ENCODE measurements around the gene RUNX3. TPM values are rescaled to one million over a fixed set of nuclear protein-coding genes. Genes with fewer than 3 reads are reported as not detected.

RUNX3 gene
- total RNA-seq, 2 donors from 2014 or later, result 254 to 298 TPM

- Mint-ChIP-seq H3K27me3 (ENCODE audit: low read depth) (no peaks in the 10 kb centered on the region), H3K4me3 (no peak overlapping the region), H3K9me3 (no peaks in the 10 kb centered on the region), H3K36me3 (ENCODE audit: insufficient read depth in 2 of 2) (peaks cover 10 to 34% of the 10 kb centered on the region in 2 donors), H3K27ac (peak overlapping the region; percentile 77), H3K4me1 (ENCODE audit: low read depth) (peaks cover 64% of the 10 kb centered on the region)
- DNase-seq (no peak), ATAC-seq (replicated peaks in 1 of 2) (no peak)
Measured at GRCh38 chr1:24917327-24918074, 12.6 kb downstream of the RUNX3 start.

- no peaks in the 10 kb centered on the region for H3K9me3 Mint-ChIP-seq
- no peak for DNase-seq
- no peaks in the 10 kb centered on the region for H3K27me3 Mint-ChIP-seq (ENCODE audit: low read depth)
- peaks cover 16 to 38% of the 10 kb centered on the region in 2 donors for H3K36me3 Mint-ChIP-seq (ENCODE audit: insufficient read depth in 2 of 2)
- H3K4me1 Mint-ChIP-seq (ENCODE audit: low read depth), result peaks cover 63% of the 10 kb centered on the region
- H3K27ac Mint-ChIP-seq, result no peak overlapping the region
- no peak overlapping the region for H3K4me3 Mint-ChIP-seq
- no peak for ATAC-seq (replicated peaks in 1 of 2)
Measured at GRCh38 chr1:24915816-24916602, 14.1 kb downstream of the RUNX3 start.

GRCh38 chr1:24914226-24915069, 15.6 kb downstream of the RUNX3 start:
- DNase-seq (no peak), ATAC-seq (replicated peaks in 1 of 2) (no peak)
- peak overlapping the region; percentile 79 for H3K27ac Mint-ChIP-seq
- peak overlapping the region; percentile 15 to 24 for H3K4me3 Mint-ChIP-seq
- H3K4me1 Mint-ChIP-seq (ENCODE audit: low read depth), result peaks cover 60% of the 10 kb centered on the region
- H3K9me3 Mint-ChIP-seq, result no peaks in the 10 kb centered on the region
- H3K36me3 Mint-ChIP-seq (ENCODE audit: insufficient read depth in 2 of 2), result peaks cover 21 to 28% of the 10 kb centered on the region in 2 donors
- no peaks in the 10 kb centered on the region for H3K27me3 Mint-ChIP-seq (ENCODE audit: low read depth)

GRCh38 chr1:24913616-24914225, 16.4 kb downstream of the RUNX3 start:
- peaks cover 59% of the 10 kb centered on the region for H3K4me1 Mint-ChIP-seq (ENCODE audit: low read depth)

GRCh38 chr1:24913274-24913604, 16.8 kb downstream of the RUNX3 start:
- H3K4me3 Mint-ChIP-seq, result peak overlapping the region in 1 of 2 donors; percentile 41
- peaks cover 55% of the 10 kb centered on the region for H3K4me1 Mint-ChIP-seq (ENCODE audit: low read depth)
- ATAC-seq (replicated peaks in 1 of 2) (no peak), DNase-seq (no peak)
- H3K27ac Mint-ChIP-seq, result peak overlapping the region; percentile 94
- no peaks in the 10 kb centered on the region for H3K27me3 Mint-ChIP-seq (ENCODE audit: low read depth)
- H3K9me3 Mint-ChIP-seq, result no peaks in the 10 kb centered on the region
- peaks cover 23 to 33% of the 10 kb centered on the region in 2 donors for H3K36me3 Mint-ChIP-seq (ENCODE audit: insufficient read depth in 2 of 2)

More at GRCh38 chr1:24913616-24914225, 16.4 kb downstream of the RUNX3 start:
- Mint-ChIP-seq H3K27ac (peak overlapping the region; percentile 94), H3K27me3 (ENCODE audit: low read depth) (no peaks in the 10 kb centered on the region), H3K36me3 (ENCODE audit: insufficient read depth in 2 of 2) (peaks cover 24 to 33% of the 10 kb centered on the region in 2 donors), H3K4me3 (peak overlapping the region in 1 of 2 donors; percentile 41), H3K9me3 (no peaks in the 10 kb centered on the region)
- DNase-seq, result no peak
- ATAC-seq (replicated peaks in 1 of 2), result no peak

- peaks cover 28 to 36% of the 10 kb centered on the region in 2 donors for H3K36me3 Mint-ChIP-seq (ENCODE audit: insufficient read depth in 2 of 2)
- H3K4me1 Mint-ChIP-seq (ENCODE audit: low read depth), result peaks cover 57% of the 10 kb centered on the region
Measured at GRCh38 chr1:24912376-24913273, 17.5 kb downstream of the RUNX3 start.

GRCh38 chr1:24911651-24912155, 18.4 kb downstream of the RUNX3 start:
- Mint-ChIP-seq H3K27ac (peak overlapping the region; percentile 85), H3K4me3 (peak overlapping the region; percentile 47 to 70), H3K9me3 (no peaks in the 10 kb centered on the region), H3K36me3 (ENCODE audit: insufficient read depth in 2 of 2) (peaks cover 30 to 36% of the 10 kb centered on the region in 2 donors), H3K4me1 (ENCODE audit: low read depth) (peaks cover 55% of the 10 kb centered on the region), H3K27me3 (ENCODE audit: low read depth) (no peaks in the 10 kb centered on the region)
- no peak for DNase-seq
- ATAC-seq (replicated peaks in 1 of 2), result no peak

More at GRCh38 chr1:24912376-24913273, 17.5 kb downstream of the RUNX3 start:
- no peaks in the 10 kb centered on the region for H3K9me3 Mint-ChIP-seq
- peak; percentile 22 to 35 for ATAC-seq (replicated peaks in 1 of 2)
- DNase-seq, result no peak
- H3K27me3 Mint-ChIP-seq (ENCODE audit: low read depth), result no peaks in the 10 kb centered on the region
- H3K4me3 Mint-ChIP-seq, result peak overlapping the region; percentile 41 to 70
- peak overlapping the region; percentile 94 for H3K27ac Mint-ChIP-seq

- peak overlapping the region; percentile 47 to 70 for H3K4me3 Mint-ChIP-seq
- H3K4me1 Mint-ChIP-seq (ENCODE audit: low read depth), result peaks cover 60% of the 10 kb centered on the region
- ATAC-seq (replicated peaks in 1 of 2) (peak; percentile 82 to 86), DNase-seq (peak; percentile 77 to 81)
- H3K9me3 Mint-ChIP-seq, result no peaks in the 10 kb centered on the region
- H3K36me3 Mint-ChIP-seq (ENCODE audit: insufficient read depth in 2 of 2), result peaks cover 30 to 37% of the 10 kb centered on the region in 2 donors
- no peaks in the 10 kb centered on the region for H3K27me3 Mint-ChIP-seq (ENCODE audit: low read depth)
- H3K27ac Mint-ChIP-seq, result peak overlapping the region; percentile 85
Measured at GRCh38 chr1:24910751-24911650, 19.1 kb downstream of the RUNX3 start.

- H3K36me3 Mint-ChIP-seq (ENCODE audit: insufficient read depth in 2 of 2), result peaks cover 29 to 34% of the 10 kb centered on the region in 2 donors
- H3K27ac Mint-ChIP-seq, result peak overlapping the region; percentile 89
- H3K4me3 Mint-ChIP-seq, result peak overlapping the region; percentile 20
- no peaks in the 10 kb centered on the region for H3K9me3 Mint-ChIP-seq
- peaks cover 56% of the 10 kb centered on the region for H3K4me1 Mint-ChIP-seq (ENCODE audit: low read depth)
- DNase-seq, result no peak
- H3K27me3 Mint-ChIP-seq (ENCODE audit: low read depth), result no peaks in the 10 kb centered on the region
- ATAC-seq (replicated peaks in 1 of 2), result no peak
Measured at GRCh38 chr1:24910210-24910609, 19.9 kb downstream of the RUNX3 start.

GRCh38 chr1:24909388-24909898, 20.6 kb downstream of the RUNX3 start:
- Mint-ChIP-seq H3K27me3 (ENCODE audit: low read depth) (no peaks in the 10 kb centered on the region), H3K4me1 (ENCODE audit: low read depth) (peaks cover 50% of the 10 kb centered on the region), H3K36me3 (ENCODE audit: insufficient read depth in 2 of 2) (peaks cover 25 to 30% of the 10 kb centered on the region in 2 donors), H3K9me3 (no peaks in the 10 kb centered on the region), H3K27ac (peak overlapping the region; percentile 89), H3K4me3 (peak overlapping the region; percentile 20 to 68)
- DNase-seq (no peak), ATAC-seq (replicated peaks in 1 of 2) (no peak)

Data from activated T-cell treated with anti-CD3 and anti-CD28 coated beads, Interleukin-2, amount 50 U/mL, for 72 hours (primary cell).